GM12878 (cell line): ENCODE data around the gene CMTM1. TPM values are rescaled to one million over a fixed set of nuclear protein-coding genes. Genes with fewer than 3 reads are reported as not detected.

Experiments
- ATAC-seq: fragments of 200-7000 bp; cut with Tn5 transposase; 3 replicates; pipeline ENCODE4 v1.9.1; 2020; ENCODE audit warnings: mild to moderate bottlenecking, moderate library complexity
- BruUV-seq: library from RNA; stranded (reverse); fragments of 400-500 nt; replicated peaks from 2 replicates; lab custom pipeline; 2021; lab: Mats Ljungman, UMichigan
- CTCF ChIA-PET: fragments of 300-600 bp; sonication (Branson Sonifier 250); formaldehyde crosslinking; extraction: SDS; loops from one replicate; lab custom pipeline; 2021; ENCODE audit warnings: inconsistent platforms; lab: Yijun Ruan, JAX
- POLR2A ChIA-PET: fragments of 350-600 bp; formaldehyde crosslinking; extraction: SDS; loops from one replicate; lab custom pipeline; 2021; ENCODE audit warnings: inconsistent platforms; lab: Charles Lee
- RAD21 ChIA-PET: fragments of 300-600 bp; sonication (Branson Sonifier 250); formaldehyde crosslinking; loops from one replicate; lab custom pipeline; 2023; ENCODE audit warnings: antibody characterized with exemption; ENCODE audit not compliant: unreplicated experiment; lab: Charles Lee
- SMC1A ChIA-PET: fragments of 300-600 bp; sonication (Branson Sonifier 250); formaldehyde crosslinking; loops from one replicate; lab custom pipeline; 2023; ENCODE audit not compliant: unreplicated experiment, uncharacterized antibody; lab: Charles Lee
- DNase-seq: peaks from one replicate; pipeline ENCODE4 v3.0.0-alpha.2; 2011; ENCODE audit warnings: low read depth, low spot score
- FAIRE-seq: peaks from 3 replicates; lab custom pipeline; 2011; peaks lifted over from hg19 to GRCh38; lab: Jason Lieb, UNC
- H2AFZ ChIP-seq: 2 replicates; pipeline ENCODE4 v1.6.0; 2011; ENCODE audit warnings: low read depth, low read length, control low read depth; ENCODE audit not compliant: control insufficient read depth
- H3K27ac ChIP-seq: 2 replicates; pipeline ENCODE4 v1.5.1; 2011; ENCODE audit warnings: control low read depth; ENCODE audit not compliant: control insufficient read depth, insufficient read depth
- H3K27me3 ChIP-seq, 2 experiments: replicated peaks in 1 of 2; 2 replicates each; pipeline versions ENCODE4 v1.6.0 to v1.6.1; 2011; ENCODE audit warnings: low read length in 1 of 2; ENCODE audit not compliant: control insufficient read depth in 2 of 2, insufficient read depth in 2 of 2
- H3K36me3 ChIP-seq, 2 experiments: 2 replicates each; pipeline ENCODE4 v1.5.1; 2011; ENCODE audit warnings: low read length in 1 of 2; ENCODE audit not compliant: control insufficient read depth in 2 of 2, insufficient read depth in 2 of 2
- H3K4me1 ChIP-seq: 2 replicates; pipeline ENCODE4 v1.6.1; 2011; ENCODE audit warnings: mild to moderate bottlenecking, low read length, moderate library complexity, mixed read lengths; ENCODE audit not compliant: control insufficient read depth, insufficient read depth
- H3K4me2 ChIP-seq: 2 replicates; pipeline ENCODE4 v1.6.0; 2011; ENCODE audit warnings: control low read depth; ENCODE audit not compliant: control insufficient read depth, insufficient read depth
- H3K4me3 ChIP-seq: fragments of 200-600 bp; sonication (generic); 2 replicates; pipeline ENCODE4 v1.5.1; 2016
- H3K79me2 ChIP-seq: 2 replicates; pipeline ENCODE4 v1.6.0; 2011; ENCODE audit warnings: low read length; ENCODE audit not compliant: control insufficient read depth, insufficient read depth
- H3K9ac ChIP-seq: 2 replicates; pipeline ENCODE4 v1.8.0; 2011; ENCODE audit warnings: low read length, control low read depth, mixed read lengths; ENCODE audit not compliant: control insufficient read depth, insufficient read depth
- H3K9me3 ChIP-seq: replicated peaks from 3 replicates; pipeline ENCODE4 v1.5.1; 2011; ENCODE audit warnings: mild to moderate bottlenecking, low read length; ENCODE audit not compliant: control insufficient read depth, insufficient read depth
- H4K20me1 ChIP-seq: 2 replicates; pipeline ENCODE4 v1.6.0; 2011; ENCODE audit not compliant: control insufficient read depth, insufficient read depth
- HDAC2 ChIP-seq: fragments of 200-600 bp; sonication (generic); IDR thresholded peaks from 2 replicates; pipeline ENCODE4 v1.6.1; 2017
- NFXL1 ChIP-seq: fragments of 450-650 bp; IDR thresholded peaks from 2 replicates; pipeline ENCODE4 v1.6.1; 2017; ENCODE audit warnings: antibody characterized with exemption, mild to moderate bottlenecking, borderline replicate concordance
- PAX5 ChIP-seq: IDR thresholded peaks from 2 replicates; pipeline ENCODE4 v1.6.1; 2011; ENCODE audit warnings: low read depth, low read length, borderline replicate concordance
- RAD51 ChIP-seq: fragments of 450-650 bp; IDR thresholded peaks from 2 replicates; pipeline ENCODE4 v1.6.1; 2016; ENCODE audit warnings: moderate library complexity, mild to moderate bottlenecking, inconsistent platforms
- ZZZ3 ChIP-seq: IDR thresholded peaks from 2 replicates; pipeline ENCODE4 v1.6.1; 2011; ENCODE audit warnings: low read depth; ENCODE audit not compliant: control insufficient read depth, insufficient read length
- WGBS: methylation state at CpG from one replicate; pipeline ENCODE4 v1.1.6; 2016; ENCODE audit warnings: low lambda C conversion rate; ENCODE audit not compliant: insufficient replicate concordance, insufficient coverage; ENCODE audit errors: missing lambda C conversion rate; 5-methylcytosine and 5-hydroxymethylcytosine counted together
- in situ Hi-C: fragments of 300-500 bp; cut with MboI; formaldehyde crosslinking; loops from 9 replicates; pipeline ENCODE4 v1.14.3; 2018; ENCODE audit warnings: mixed read lengths
- intact Hi-C: fragments of 100-400 bp; cut with micrococcal nuclease; formaldehyde crosslinking; loops from one replicate; pipeline ENCODE4 v1.14.2; 2022; ENCODE audit not compliant: unreplicated experiment
- polyA plus RNA-seq, 11 experiments: library from polyadenylated mRNA; depleted of rRNA in 4 of 11; unstranded in 6 of 11; stranded (reverse) in 5 of 11; fragments of >200 nt; fragmentation: Nextera tagmentation in 4 of 11; fragmentation: Illumina TruSeq in 1 of 11; extraction: Ambion mirVana in 4 of 11; extraction: Trizol in 1 of 11; gene quantifications; 1 replicate in 1 of 11; 2 replicates in 10 of 11; pipeline versions ENCODE4 v1.2.1 to v1.2.3, GENCODE V29; 2011 to 2016; ENCODE audit warnings: inconsistent platforms in 2 of 11, missing spikeins in 2 of 11, low read depth in 1 of 11
- total RNA-seq, 4 experiments: library from RNA; depleted of rRNA in 3 of 4; stranded (reverse); fragments of >200 nt in 3 of 4; fragmentation: Illumina TruSeq in 1 of 4; extraction: Trizol in 1 of 4; gene quantifications; 2 replicates each; pipeline versions ENCODE4 v1.2.1 to v1.2.3, GENCODE V29; 2013 to 2021
- TF ChIP-seq, protein P1 (sequence below): fragments of 450-650 bp; IDR thresholded peaks from 2 replicates; pipeline ENCODE4 v1.6.1; 2017; ENCODE audit warnings: low read depth, mild to moderate bottlenecking, moderate library complexity

Gene CMTM1
- total and polyA plus RNA-seq, 10 of the 15 experiments (the other 5 are each of a cell fraction or from before 2014, with no cell fraction given): 0.09 to 3.0 (median 1.4) TPM; not detected in 2

DNA sequence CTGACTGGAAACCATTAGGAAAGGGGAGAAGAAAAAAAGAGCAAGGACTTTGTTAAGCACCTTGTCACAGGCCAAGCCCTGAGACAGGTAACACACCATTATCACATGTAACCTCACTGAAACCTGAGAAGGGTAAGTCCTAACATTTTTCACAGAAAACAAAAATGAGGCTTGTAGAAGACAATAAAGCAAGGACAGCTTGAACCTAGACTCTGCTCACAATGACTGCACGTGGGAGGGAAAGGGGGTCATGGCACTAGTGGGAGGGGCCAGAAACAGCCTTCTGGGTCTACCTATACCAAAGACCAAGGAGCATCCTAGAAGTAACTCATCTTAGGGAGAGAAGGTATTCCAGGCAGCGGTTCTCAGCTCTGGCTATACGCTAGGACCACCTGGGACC, 23.8 kb upstream of the CMTM1 start:
- 55% methylated on average over 3 of the region's 3 CpGs for WGBS
- Histone ChIP-seq H4K20me1 (no peaks in the 10 kb centered on the region), H3K4me2 (no peak overlapping the region), H3K27me3 (no peaks in the 10 kb centered on the region), H3K9ac (no peak overlapping the region), H3K4me1 (peaks cover 9% of the 10 kb centered on the region), H3K79me2 (no peaks in the 10 kb centered on the region), H3K27ac (no peak overlapping the region), H3K4me3 (no peak overlapping the region), H2AFZ (no peak overlapping the region), H3K9me3 (no peaks in the 10 kb centered on the region), H3K36me3 (no peaks in the 10 kb centered on the region)
- FAIRE-seq: no peak
- ATAC-seq: no peak
- SMC1A ChIA-PET: interaction anchor here (1.1 to 5.3 kb wide), 5 partner anchors 10 to 34 kb away, joined by 3 to 19 read pairs (median 6); partner anchors contain the start of gene CKLF
- no peak for DNase-seq
- in situ Hi-C loops (loop anchor here (25.0 kb wide), 1 partner anchor 495 kb away; the partner anchor contains the start of gene CBFB), intact Hi-C loops (no loop called here)
- CTCF ChIA-PET: interaction anchor here (2.4 to 3.6 kb wide), 3 partner anchors 9 to 33 kb away, joined by 7 to 12 read pairs (median 11); partner anchors contain the start of gene CKLF
- POLR2A ChIA-PET: interaction anchor here (1.4 to 2.2 kb wide), 2 partner anchors 10 to 20 kb away, joined by 3 to 5 read pairs; partner anchors contain the start of gene CKLF
- TF ChIP-seq HDAC2: no peak
- TF ChIP-seq NFXL1: no peak
- no peak for TF ChIP-seq RAD51
- TF ChIP-seq, protein P1, sequence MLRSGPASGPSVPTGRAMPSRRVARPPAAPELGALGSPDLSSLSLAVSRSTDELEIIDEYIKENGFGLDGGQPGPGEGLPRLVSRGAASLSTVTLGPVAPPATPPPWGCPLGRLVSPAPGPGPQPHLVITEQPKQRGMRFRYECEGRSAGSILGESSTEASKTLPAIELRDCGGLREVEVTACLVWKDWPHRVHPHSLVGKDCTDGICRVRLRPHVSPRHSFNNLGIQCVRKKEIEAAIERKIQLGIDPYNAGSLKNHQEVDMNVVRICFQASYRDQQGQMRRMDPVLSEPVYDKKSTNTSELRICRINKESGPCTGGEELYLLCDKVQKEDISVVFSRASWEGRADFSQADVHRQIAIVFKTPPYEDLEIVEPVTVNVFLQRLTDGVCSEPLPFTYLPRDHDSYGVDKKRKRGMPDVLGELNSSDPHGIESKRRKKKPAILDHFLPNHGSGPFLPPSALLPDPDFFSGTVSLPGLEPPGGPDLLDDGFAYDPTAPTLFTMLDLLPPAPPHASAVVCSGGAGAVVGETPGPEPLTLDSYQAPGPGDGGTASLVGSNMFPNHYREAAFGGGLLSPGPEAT: no peak
- TF ChIP-seq ZZZ3: no peak
- no peak for TF ChIP-seq PAX5
- no TSS peak for BruUV-seq
- RAD21 ChIA-PET: interaction anchor here (1.8 kb wide), 1 partner anchor 19 kb away, joined by 8 read pairs; no protein-coding TSS in a partner anchor
